Sciatic nerve (tissue), 2 donors: Measurements from ENCODE around the gene ACHE. TPM values are rescaled to one million over a fixed set of nuclear protein-coding genes. Genes with fewer than 3 reads are reported as not detected.

Experiments used
- ATAC-seq: fragments of 200-7000 bp; cut with Tn5 transposase; one replicate; pipeline ENCODE4 v1.9.1; 2020; ENCODE audit warnings: mild to moderate bottlenecking, moderate library complexity
- DNase-seq: peaks from one replicate; pipeline ENCODE4 v3.0.0-alpha.2; 2020; ENCODE audit warnings: low spot score
- intact Hi-C: fragments of 100-400 bp; cut with DNase I; formaldehyde crosslinking; loops from one replicate; pipeline ENCODE4 v1.14.2; 2022
- total RNA-seq: library from RNA; stranded (reverse); fragmentation: NEBNext Ultra II Directional; extraction: Animal tissue kit (Norgen Biotek cat#: 25700); gene quantifications from one replicate; pipeline ENCODE4 v1.2.1, GENCODE V29; 2021
- donor health status: DM: no; HTN: no; CAD: no.
- donor health status: DM: no; HTN: no; CAD: no.

ACHE gene
- total RNA-seq, 1 donor from 2014 or later: 0.94 TPM

DNA sequence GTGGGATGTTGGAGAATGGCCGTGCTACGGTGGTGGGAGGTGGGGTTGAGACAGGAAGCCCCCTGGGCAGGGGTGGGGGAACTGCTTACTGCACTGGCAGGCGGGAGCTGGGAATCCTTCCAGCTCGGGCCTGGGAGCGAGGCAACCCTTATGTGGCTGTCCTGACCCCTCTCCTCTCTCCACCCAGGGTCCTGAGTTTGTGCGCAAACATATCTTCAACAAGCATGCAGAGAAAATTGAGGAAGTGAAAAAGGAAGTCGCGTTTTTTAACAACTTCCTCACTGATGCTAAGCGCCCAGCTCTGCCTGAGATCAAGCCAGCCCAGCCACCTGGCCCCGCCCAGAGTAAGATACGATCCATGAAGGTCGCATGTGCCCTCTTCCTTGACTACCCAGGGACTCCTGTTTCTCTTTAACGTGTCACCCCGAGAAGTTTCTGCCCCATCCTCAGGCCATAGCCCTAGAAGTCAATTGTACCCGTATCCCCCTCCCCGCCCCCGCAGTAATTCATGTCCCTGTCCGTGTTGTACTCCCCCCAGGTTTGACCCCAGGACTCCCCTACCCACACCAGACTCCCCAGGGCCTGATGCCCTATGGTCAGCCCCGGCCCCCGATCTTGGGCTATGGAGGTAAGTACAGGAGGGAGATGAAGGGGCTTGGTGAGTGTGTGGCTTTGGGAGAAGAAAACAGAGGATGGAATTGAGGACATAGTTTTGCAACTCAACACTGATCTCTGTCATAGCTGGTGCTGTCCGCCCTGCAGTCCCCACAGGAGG, 8.0 kb downstream of the ACHE start:
- ATAC-seq: no peak
- intact Hi-C loops: no loop called here
- no peak for DNase-seq

DNA sequence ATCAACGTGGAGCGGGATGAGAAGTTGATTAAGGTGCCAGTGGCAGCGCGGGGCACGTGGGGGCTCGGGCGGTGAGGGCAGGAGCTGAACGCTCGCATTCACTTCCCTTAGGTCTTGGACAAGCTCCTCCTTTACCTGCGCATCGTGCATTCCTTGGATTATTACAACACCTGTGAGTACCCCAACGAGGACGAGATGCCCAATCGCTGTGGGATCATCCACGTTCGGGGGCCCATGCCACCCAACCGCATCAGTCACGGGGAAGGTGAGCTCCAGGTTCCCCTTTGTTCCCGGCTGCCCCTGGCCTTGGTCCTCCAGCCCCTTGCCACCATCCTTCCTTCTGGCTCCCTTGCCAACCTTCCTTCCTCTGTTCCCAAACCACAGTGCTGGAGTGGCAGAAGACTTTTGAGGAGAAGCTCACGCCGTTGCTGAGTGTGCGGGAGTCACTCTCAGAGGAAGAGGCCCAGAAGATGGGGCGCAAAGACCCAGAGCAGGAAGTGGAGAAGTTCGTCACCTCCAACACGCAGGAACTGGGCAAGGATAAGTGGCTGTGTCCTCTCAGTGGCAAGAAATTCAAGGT, 8.7 kb downstream of the ACHE start:
- intact Hi-C loops: no loop called here
- DNase-seq (no peak), ATAC-seq (no peak)

DNA sequence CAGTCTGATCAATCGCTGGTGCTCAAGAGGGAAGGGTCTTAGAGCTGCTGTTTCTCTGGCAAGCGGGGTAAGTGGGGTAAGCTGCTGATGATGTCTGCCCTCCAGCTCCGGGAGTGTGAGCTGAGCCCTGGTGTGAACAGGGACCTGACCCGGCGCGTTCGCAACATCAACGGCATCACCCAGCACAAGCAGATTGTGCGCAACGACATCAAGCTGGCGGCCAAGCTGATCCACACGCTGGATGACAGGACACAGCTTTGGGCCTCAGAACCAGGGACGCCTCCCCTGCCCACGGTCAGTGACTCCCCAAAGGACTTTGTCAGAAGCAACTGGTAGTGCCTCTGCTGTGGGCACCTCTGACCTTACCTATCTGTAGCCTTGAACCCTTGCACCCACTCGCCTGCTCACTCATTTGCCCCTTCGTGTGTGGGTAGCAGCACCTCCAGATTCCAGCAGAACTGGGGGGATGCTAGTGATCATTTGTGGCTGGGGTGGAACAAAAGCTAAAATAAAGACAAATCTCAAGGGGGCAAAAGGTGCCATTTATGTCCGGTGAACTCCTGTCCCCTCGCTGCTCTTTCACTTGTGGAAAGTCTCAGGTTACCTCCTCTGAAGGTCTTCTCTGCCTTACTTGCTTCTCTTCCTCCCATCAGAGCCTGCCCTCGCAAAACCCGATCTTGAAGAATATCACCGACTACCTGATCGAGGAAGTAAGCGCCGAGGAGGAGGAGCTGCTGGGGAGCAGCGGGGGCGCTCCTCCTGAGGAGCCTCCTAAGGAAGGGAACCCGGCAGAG, 9.3 kb downstream of the ACHE start:
- ATAC-seq: no peak
- intact Hi-C loops: no loop called here
- DNase-seq: no peak

DNA sequence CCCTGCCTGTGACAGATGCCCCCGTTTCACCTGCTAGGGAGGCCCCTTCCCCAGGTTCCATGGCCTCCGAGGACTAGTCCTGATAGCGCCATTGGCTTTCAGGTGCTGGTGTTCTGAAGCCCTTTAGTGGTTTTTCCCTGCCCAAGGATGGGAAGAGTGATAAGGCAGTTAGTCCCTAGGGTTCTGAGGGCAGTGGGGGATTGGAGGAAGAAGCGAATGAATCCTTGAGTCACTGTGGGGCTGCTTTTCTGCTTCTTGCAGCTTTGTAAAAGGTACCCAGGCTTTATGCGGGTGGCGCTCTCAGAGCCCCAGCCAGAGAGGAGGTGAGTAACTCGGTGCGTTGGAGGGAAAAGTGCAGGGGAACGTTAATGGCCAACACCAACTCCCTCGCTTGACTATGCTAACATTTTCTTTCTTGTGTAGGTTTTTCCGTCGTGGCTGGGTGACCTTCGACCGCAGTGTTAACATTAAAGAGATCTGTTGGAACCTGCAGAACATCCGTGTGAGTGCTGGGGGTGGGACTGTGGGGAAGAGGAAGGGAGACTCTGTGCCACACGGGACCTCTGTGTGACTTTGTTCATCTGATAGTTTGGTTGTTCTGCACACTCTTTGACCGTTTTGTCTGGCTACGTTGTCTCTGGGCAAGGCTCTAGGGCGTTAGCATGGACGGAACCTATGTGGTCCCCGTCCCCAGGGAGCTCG, 10.1 kb downstream of the ACHE start:
- no peak for DNase-seq
- ATAC-seq: no peak
- intact Hi-C loops: no loop called here

DNA sequence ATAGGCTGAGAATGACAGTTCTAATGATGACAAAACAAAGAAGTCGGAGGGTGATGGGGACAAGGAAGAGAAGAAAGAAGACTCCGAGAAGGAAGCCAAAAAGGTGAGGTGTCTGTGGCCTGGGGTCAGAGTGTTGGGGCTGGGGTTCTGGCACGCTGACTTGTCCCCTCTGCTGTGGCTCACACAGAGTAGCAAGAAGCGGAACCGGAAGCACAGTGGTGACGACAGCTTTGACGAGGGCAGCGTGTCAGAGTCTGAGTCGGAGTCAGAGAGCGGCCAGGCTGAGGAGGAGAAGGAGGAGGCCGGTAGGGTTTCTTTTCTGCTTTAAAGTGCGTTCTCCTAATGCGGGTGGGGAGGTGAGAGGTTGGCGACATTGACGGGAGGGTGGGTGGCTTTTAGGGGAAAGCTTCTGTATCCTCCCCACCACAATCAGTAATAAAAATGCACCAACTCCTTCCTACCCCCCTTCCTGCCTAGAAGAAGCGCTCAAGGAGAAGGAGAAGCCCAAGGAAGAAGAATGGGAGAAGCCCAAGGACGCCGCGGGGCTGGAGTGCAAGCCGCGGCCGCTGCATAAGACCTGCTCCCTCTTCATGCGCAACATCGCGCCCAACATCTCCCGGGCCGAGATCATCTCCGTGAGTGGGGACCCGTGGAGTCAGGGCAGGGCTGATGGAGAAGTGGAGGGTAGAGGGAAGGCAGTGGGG, 10.8 kb downstream of the ACHE start:
- ATAC-seq (no peak), DNase-seq (no peak)
- intact Hi-C loops: no loop called here

DNA sequence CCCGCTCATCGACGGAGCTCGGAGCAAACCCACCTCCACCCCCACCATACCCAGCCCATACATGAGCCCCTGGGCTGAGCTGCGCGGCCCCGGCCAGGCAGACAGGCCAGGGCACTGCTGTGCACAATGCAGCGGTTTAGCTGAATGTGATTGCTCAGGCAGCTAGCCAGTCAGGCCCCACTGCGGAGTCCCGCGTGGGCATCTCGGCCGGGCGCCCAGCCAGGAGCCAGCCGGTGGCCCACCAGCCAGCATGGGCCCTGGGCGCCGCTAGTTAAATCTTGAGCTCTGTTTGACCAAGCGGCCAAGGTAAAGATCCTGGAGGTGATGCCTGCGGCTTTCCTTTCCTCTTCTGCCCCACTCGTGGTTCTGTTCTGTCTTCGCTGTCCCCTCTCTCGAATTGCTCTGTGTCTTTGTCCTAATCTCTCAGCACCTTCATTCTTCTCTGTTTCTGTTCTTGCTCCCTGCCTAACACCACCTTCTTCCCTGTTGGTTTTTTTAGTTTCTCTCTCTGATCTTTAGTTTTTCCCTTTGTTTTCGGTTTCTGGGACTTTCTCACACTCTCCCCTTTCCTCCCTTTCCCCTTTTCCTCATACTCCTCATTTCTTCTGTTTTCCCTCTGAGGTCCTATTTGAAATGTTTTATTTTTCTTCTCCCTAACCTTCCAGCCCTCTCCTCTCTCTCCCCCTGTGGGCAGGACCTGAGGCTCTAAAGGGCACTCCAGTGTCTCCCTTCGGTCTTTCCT, 12.7 kb downstream of the ACHE start:
- DNase-seq: no peak
- intact Hi-C loops: no loop called here
- ATAC-seq: no peak

DNA sequence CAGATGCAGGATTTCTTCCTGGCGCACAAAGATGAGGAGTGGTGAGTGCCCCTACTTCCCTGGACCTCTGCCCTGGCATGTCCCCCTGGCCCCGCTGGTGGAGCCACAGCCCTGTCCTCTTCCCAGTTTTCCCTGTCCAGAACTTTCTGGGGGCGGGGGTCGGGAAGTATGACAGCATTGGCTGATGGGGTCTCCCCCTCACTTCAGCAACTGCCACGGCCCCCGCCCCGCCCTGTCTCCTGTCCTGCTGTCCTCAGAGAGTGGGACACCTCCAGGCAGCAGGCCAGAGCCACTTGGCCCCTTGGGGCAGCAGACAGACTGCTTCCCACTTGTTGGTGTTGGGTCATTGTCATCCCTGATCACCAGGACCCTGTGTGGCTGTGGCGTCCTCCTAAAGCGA, 13.5 kb downstream of the ACHE start:
- no peak for ATAC-seq
- intact Hi-C loops: no loop called here
- DNase-seq: no peak

DNA sequence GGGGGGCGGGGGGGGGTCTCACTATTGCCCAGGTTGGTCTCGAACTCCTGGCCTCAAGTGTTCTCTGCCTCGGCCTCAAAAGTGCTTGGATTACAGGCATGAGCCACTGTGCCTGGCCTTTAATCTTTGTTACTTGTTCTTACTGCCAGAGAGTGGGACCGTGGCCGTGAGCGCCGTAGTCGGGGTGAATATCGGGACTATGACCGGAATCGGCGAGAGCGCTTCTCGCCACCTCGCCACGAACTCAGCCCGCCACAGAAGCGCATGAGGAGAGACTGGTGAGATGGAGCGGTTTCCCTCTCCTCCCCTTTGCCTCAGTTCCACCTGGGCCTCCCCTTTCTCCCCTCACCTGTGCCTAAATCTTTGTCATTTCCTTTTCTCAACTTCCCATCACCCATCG, 14.6 kb downstream of the ACHE start:
- no peak for ATAC-seq
- no peak for DNase-seq
- intact Hi-C loops: no loop called here

DNA sequence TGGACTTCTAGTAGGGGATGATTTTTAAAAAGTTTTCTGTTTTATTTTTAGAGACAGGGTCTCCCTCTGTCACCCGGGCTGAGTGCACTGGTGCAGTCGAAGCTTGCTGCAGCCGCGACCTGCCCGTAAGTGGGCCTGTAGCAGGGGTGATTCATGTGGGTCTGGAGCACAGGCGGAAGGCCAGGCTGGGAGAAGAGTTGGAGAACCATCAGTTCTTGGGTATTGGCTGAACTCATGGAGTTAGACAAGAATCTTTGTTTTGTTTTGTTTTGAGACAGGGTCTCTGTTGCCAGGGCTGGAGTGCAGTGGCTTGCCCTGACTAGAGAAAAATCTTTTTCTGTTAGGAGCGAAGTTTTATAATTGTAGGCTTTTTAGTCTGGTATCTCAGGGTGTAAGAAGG, 15.0 kb downstream of the ACHE start:
- DNase-seq (no peak), ATAC-seq (no peak)
- intact Hi-C loops: no loop called here

DNA sequence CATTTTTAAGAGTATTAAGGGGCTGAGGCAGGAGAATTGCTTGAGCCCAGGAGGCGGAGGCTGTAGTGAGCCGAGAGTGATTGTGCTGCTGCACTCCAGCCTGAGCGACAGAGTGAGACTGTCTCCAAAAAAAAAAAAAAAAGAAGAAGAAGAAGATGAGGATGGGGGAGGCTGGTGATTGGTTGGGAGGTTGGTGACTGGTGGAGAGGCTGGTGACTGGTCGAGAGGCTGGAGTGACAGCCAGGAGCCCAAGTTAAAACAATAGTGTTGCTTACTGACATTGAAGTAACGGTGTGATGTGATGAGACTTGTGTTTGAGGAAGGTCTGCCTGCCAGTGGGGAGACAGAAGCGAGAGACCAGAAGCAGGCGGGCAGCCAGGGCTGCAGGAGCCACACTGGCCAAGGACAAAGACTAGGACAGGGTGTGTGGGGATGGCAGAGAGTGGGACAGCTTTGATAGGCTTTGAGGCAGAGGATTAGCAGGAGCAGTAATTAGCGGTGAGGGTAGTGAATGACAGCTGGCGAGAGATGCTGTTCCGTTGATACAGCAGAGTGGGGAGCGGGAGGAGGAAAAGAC, 15.9 kb downstream of the ACHE start:
- ATAC-seq: no peak
- DNase-seq: no peak
- intact Hi-C loops: loop anchor here (10.0 kb wide), 1 partner anchor 895 kb away; no protein-coding TSS in a partner anchor

DNA sequence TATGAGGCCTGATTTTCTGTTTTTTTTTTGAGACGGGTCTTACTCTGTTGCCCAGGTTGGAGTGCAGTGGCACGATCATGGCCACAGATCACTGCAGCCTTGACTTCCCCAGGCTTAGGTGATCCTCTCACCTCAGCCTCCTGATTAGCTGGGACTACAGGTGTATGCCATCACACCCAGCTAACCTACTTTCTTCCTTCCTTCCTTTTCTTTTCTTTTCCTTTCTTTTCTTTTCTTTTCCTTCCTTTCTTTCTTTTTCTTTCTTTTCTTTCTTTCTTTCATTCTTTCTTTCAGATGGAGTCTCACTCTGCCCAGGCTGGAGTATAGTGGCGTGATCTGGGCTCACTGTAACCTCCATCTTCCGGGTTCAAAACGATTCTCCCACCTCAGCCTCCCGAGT, 17.0 kb downstream of the ACHE start:
- DNase-seq: no peak
- intact Hi-C loops: loop anchor here (10.0 kb wide), 1 partner anchor 896 kb away; no protein-coding TSS in a partner anchor
- no peak for ATAC-seq

DNA sequence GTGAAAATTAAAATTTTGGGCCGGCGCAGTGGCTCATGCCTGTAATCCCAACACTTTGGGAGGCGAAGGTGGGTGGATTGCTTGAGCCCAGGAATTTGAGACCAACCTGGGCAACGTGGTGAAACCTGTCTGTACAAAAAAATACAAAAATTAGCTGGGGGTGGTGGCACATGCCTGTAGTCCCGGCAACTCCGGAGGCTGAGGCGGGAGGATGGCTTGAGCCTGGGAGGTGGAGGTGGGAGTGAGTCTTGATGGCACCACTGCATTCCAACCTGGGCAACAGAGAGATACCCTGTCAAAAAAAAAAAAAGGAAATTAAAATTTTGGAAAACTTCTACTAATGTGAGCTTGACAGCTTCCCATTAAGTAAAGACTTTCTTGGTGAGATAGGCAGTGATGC, 17.7 kb downstream of the ACHE start:
- ATAC-seq (no peak), DNase-seq (no peak)
- intact Hi-C loops: loop anchor here (10.0 kb wide), 1 partner anchor 897 kb away; no protein-coding TSS in a partner anchor

DNA sequence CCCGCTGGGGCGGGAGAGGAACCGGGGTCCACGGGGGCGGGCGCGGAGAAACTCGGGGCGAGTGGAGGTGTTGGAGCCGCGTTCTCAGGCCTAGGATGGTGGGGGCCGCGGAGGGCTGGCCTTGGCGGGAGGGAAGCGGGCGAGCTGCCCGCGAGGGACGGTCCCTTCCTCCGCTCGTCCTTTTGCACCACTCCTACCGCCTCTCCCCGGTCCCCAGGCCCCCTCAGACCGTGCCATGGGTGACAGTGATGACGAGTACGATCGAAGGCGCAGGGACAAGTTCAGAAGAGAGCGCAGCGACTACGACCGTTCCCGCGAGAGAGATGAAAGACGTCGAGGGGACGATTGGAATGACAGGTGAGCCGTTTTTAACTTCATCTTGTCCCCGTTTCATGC, 20.3 kb downstream of the ACHE start:
- intact Hi-C loops: loop anchor here (10.0 kb wide), 1 partner anchor 899 kb away; no protein-coding TSS in a partner anchor
- ATAC-seq (no peak), DNase-seq (no peak)

DNA sequence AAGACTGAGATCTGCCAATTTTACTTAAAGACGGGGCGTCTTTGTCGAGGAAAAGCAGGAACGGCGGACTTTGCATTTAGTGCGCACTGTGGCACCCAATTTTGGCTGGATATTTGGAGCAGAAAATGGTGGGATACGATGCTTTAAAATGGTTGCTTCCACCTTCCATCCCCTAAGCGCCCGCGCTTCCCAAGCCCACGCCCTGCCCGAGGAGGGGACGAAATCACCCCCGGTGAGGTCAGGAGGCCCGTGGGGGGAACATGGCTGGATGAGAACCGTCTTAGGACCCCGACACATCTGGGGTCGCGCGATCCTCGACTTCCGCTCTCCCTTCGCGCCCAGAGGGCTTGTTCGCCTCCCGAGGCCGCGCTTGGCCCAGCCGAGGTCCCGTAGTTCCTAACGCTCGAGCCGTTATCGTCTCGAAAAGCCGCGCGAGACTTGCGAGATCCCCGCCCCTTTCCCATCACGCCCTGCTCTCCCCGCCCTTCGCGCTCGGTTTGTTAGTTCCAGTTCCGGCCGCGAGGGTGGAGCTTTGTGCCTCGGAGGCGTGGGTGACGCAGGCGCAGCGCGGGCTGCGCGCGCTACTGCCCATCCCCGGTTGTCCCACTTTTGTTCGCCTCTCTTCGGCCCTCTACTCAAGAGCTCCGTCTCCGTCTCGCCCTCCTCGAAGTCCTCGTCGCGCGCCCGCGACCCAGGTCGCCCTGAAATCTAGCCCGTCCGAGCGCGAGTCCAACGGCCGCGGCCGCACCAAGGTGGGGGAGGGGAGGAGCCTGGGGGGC, 20.9 kb downstream of the ACHE start, which contains the start of gene SRRT:
SRRT (plus strand) TSS at position 527 of the 779 bp plus-strand sequence. CDS start 488 bp downstream, outside the sequence.
- ATAC-seq (peak; percentile 98), DNase-seq (peak; percentile 99)
- intact Hi-C loops: loop anchor here (10.0 kb wide), 1 partner anchor 900 kb away; no protein-coding TSS in a partner anchor

DNA sequence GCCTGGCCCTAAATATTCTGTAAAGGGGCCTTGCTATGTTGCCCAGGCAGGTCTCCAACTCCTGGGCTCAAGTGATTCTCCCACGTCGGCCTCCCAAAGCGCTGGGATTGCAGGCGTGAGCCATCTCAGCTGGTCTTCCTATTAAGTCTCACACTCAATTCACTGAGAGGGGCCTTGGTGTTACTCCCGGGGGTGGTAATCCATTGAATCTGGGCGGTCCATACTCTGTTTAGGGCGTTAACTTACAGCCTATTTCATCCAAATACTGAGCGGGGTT, 21.4 kb downstream of the ACHE start:
- peak; percentile 1 for ATAC-seq
- intact Hi-C loops: loop anchor here (10.0 kb wide), 1 partner anchor 901 kb away; no protein-coding TSS in a partner anchor
- DNase-seq: no peak

DNA sequence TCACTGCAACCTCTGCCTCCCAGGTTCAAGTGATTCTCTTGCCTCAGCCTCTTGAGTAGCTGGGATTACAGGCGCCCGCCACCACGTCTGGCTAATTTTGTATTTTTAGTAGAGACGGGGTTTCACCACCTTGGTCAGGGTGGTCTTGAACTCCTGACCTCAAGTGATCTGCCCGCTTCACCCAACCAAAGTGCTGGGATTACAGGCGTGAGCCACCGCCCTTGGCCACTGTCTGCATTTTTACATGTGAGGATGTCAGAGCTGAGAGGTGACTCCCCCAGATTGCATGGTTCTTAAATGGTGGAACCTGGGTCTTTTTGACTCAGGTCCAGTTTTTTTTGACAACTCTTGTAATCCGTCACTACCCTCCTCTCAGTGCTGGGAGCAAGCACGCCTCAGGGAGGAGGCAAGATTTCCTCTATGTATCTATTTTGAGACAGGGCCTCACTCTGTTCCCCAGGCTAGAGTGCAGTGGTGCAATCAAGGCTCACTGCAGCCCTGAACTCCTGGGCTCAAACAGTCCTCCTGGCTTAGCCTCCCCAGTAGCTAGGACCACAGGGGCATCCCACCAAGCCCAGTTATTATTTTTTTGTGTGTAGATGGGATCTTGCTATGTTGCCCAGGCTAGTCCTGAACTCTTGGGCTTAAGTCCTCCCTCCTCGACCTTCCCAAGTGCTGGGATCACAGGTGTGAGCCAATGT, 21.9 kb downstream of the ACHE start:
- intact Hi-C loops: loop anchor here (10.0 kb wide), 1 partner anchor 901 kb away; no protein-coding TSS in a partner anchor
- DNase-seq (no peak), ATAC-seq (no peak)
